HG02571 (cell line): ENCODE results near the gene NTSR2.

Source experiments
- ATAC-seq: cut with Tn5 transposase; IDR thresholded peaks from one replicate; pipeline ENCODE4 v1.9.1; 2021; ENCODE audit warnings: mild to moderate bottlenecking, moderate library complexity; ENCODE audit not compliant: unreplicated experiment

NTSR2 gene

GRCh38 chr2:11658208-11659114, 11.5 kb downstream of the NTSR2 start:
- no peak for ATAC-seq

DNA sequence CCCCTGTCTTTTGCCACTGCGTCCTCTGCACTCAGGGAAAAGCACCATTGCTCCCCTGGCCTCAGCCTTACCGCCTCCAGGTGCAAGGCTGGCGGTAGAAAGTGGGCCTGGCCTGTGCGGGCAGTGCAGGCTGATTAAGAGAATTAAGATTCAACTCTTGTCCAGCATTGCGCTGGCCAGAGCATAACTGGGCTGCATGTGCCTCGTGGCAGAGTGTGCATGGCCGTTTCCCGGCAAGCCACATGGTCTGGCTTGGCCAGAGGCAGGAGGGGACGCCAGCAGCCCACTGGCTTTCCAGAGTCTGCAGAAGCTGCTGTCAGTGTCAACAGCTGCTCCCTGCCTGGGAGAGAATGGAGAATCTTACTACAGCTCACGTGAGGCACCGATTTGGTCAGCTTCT, 12.3 kb downstream of the NTSR2 start:
- ATAC-seq: no peak

GRCh38 chr2:11657195-11657594, 12.8 kb downstream of the NTSR2 start:
- ATAC-seq: no peak

DNA sequence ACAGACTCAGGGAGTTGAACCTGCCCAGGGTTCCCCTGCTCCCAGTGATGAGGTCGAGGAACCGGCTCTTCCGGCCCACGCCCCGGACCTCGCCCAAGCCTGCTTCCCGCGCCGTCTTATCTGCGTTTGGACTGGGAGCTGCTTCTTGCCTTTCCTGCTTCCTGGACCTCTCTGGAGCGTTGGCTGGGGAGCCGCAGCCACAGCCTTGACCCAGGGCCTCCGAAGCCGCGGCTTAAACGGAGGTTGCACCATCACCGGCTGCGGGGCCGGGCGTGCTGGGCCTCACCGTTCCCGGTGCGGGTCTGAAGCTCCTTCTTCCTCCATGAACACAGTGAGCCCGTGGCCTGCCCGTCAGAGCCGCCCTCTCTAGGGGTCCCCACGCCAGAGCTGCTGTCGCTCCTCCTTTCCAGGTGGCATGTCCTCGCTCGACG, 13.3 kb downstream of the NTSR2 start:
- no peak for ATAC-seq

DNA sequence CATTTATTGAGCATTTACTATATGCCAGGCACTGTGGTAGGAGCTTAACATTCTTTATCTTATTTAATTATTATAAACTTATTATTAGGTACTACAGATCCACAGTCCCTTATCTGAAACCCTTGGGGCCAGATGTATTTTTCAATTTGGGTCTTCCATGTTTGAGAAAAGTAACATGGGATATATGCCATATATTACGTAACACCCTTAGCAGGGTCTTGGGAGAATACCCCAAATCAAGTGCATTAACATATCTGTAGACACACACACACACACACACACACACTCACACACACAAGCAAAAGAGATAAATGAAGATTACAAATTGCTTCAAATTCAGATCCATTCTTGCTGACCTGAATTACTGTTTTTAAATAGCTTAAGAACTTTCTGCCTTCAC, 13.7 kb downstream of the NTSR2 start:
- ATAC-seq: no peak

DNA sequence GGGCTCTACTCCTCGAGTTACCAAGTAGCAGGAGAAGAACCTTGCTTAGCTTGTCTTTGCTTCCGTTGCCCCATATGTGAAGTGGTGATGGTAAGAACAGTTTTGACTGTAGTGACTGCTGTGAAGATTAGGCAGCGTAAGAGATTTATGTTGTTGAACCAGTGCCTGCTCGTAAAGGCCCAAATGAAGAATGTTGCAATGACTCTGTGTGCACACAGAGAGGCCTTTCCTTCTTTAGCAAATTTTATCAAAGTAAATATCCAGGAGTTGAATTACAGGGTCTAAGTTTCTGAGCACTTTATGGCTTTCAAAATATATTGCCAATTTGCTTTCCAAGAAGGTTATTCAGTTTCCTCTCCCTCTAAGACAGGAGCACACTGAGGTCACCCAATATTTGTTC, 14.5 kb downstream of the NTSR2 start:
- ATAC-seq: no peak

- no peak for ATAC-seq
Observed at GRCh38 chr2:11652553-11652952, 17.4 kb downstream of the NTSR2 start.

DNA sequence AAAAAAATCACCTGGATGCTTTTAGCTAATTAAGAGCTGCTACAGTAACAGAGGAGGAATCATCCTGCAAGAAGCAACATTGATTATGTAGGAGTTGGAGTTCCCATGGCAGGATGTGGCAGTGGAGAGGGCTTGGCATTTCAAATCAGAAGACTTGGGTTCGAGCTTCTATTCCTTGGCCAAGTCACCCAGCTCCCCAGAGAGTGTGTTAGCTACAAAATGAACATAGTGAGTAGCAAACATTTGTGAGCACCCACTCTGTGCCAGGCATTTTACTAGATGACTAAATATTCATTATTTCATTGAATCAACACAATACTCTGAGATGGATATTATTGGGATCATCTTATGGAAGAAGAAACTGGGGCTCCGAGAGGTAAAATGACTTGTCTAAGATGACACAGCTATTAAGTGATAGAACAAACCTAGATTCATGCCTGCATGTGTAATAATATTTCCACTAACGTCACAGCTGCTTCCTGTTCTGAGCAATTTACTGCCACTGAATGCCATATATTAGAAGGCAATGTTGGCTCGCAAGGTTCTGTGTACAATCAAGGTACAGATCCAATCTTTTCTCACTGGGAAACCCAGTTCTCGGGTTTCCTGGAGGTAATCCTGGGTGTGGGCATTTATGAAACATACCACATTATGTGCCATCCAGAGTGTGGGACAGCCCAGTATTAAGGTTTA, 18.0 kb downstream of the NTSR2 start:
- no peak for ATAC-seq

GRCh38 chr2:11649093-11649492, 20.9 kb downstream of the NTSR2 start:
- ATAC-seq: no peak

GRCh38 chr2:11647834-11648600, 22.0 kb downstream of the NTSR2 start:
- ATAC-seq: no peak

DNA sequence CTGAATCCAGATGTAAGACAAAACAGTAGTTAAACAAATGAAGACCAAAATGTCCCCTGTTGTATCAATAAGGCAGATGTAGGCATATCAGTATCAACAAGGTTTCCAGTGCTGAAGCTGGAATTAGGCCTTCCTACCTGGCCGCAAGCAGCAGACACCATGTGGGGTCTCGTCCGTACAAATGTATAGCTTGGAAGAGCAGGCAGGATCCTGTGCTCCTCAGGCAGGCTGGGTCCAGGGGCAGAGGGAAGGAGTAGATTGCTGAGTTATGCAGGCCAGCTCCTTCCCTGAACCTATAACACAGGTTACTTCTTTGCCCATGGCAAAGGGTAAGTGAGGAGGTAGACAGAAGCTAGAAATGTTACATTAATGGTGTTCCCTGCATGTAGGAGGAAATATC, 23.5 kb downstream of the NTSR2 start:
- ATAC-seq: no peak

DNA sequence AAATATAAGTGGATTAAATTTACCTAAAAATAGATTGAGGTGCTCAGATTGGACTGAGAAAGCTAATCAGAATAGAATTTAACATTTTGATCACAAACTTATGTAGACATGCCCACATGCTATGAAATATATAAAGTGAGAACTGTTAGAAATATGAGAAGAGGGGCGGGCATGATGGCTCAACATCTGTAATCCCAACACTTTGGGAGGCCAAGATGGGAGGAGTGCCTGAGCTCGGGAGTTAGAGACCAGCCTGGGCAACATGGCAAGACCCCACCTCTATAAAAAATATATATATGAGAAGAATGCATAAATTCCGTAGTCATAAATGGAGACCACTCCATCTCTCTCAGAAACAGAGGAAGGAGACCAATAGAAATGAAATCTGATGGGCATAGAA, 25.7 kb downstream of the NTSR2 start:
- ATAC-seq: no peak

- ATAC-seq: no peak
Observed at GRCh38 chr2:11642972-11643371, 27.0 kb downstream of the NTSR2 start.

DNA sequence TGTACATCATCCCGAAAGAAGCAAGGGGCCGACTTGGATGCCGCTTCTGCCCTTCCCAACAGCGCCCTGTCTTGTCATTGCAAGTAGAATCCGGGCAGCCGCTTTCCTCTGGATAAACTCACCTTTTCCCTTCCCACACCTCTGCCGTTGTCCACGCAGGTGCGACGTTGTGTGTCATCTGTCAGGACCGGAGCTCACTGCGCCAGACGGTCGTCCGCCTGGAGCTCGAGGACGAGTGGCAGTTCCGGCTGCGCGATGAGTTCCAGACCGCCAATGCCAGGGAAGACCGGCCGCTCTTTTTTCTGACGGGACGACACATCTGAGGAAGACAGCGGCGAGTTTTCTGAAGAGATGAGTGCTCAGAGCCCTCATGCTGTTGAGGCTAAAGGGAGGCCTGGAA, 29.9 kb downstream of the NTSR2 start:
- no peak for ATAC-seq

DNA sequence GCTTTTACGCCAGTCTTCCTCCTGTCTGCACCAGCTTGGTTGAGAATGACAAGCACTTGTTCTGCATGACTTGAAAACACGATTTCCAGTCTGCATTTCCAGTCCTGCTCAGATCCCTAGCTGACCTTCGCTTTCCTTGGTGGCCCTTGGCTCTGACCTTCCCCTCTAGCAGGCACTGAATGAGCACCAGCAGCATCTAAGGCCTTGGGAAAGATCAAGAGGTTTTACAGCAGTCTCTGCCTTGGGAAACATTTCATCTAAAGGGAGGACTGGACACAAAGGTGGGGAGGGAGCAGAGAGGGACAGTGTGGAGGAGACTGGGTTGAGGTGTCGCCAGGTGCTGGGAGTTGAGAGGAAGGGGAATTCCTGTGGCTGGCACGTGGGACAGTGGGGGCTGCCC, 30.5 kb downstream of the NTSR2 start:
- ATAC-seq: no peak

GRCh38 chr2:11637546-11637945, 32.4 kb downstream of the NTSR2 start:
- ATAC-seq: no peak

- no peak for ATAC-seq
Observed at GRCh38 chr2:11636593-11637295, 33.3 kb downstream of the NTSR2 start.

DNA sequence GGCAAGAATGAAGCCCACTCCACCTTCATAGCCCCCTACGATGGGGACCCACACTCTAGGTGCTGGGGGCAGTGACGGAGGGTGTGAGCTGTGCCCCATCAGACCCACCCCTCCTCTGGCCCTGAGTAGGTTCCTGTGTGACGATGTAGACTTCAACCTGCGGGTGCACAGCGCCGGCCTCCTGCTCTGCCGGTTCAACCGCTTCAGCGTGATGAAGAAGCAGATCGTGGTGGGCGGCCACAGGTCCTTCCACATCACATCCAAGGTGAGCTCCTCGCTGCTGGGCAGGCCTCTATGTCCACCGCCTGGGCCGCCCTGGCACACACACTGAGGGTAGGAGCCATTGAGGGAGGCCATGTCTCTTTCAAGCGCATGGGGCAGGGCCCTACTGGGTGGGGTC, 34.9 kb downstream of the NTSR2 start:
- no peak for ATAC-seq

DNA sequence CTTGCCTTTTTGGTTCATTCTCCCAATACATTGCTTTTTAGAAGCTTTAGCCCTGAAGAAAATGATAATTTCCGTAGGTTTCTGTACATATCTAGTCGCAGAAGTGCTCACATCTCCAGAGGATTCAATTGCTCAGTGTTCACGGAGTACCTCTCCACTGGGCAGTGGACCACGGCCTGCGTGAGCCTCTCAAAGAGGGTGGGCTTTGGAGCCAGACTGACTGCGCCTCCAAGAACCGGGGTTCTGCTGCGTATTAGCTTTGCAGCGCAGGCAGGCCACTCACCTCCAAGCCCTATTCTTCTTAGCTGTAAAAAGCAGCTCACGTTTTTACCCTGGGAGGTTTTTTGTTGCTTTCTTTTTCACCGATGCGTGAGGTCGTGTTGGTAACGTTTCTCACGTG, 35.4 kb downstream of the NTSR2 start:
- no peak for ATAC-seq

GRCh38 chr2:11633923-11634478, 36.0 kb downstream of the NTSR2 start:
- ATAC-seq: no peak

DNA sequence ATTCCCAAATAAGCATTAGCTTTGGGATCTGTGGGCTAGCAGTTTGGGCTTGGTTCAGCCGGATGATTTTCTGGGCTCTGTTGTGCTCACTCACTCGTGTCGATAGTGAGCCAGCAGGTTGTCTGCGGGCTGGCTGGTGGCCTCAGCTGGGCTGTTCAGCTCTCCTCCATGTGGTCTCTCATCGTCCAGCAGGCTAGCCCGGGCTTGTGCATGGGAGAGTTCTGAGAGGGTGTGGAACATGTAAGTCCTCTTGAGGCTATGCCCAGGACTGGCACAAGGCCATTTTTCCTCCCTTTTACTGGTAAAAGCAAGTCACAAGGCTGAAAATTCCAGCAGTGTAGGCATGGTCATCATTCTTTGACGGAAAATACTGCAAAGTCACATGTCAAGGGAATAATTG, 38.5 kb downstream of the NTSR2 start:
- ATAC-seq: no peak
